Astrocyte (in vitro differentiated cells and primary cell): ENCODE measurements around the gene PGBD2.

ENCODE experiments used
- EZH2 ChIP-seq: IDR thresholded peaks from 2 replicates; pipeline ENCODE4 v1.6.1; 2012; ENCODE audit warnings: mild to moderate bottlenecking, low read length, inconsistent platforms; ENCODE audit not compliant: insufficient read depth
- TF ChIP-seq, protein P1 (sequence below): IDR thresholded peaks from 2 replicates; pipeline ENCODE4 v1.5.1; 2011; ENCODE audit warnings: low read depth, mild to moderate bottlenecking, inconsistent platforms, low read length, moderate library complexity; ENCODE audit not compliant: insufficient read depth

GRCh38 chr1:248924696-248925532 lies 18.9 kb downstream of the PGBD2 start:
- no peak for TF ChIP-seq EZH2
- TF ChIP-seq, protein P1, sequence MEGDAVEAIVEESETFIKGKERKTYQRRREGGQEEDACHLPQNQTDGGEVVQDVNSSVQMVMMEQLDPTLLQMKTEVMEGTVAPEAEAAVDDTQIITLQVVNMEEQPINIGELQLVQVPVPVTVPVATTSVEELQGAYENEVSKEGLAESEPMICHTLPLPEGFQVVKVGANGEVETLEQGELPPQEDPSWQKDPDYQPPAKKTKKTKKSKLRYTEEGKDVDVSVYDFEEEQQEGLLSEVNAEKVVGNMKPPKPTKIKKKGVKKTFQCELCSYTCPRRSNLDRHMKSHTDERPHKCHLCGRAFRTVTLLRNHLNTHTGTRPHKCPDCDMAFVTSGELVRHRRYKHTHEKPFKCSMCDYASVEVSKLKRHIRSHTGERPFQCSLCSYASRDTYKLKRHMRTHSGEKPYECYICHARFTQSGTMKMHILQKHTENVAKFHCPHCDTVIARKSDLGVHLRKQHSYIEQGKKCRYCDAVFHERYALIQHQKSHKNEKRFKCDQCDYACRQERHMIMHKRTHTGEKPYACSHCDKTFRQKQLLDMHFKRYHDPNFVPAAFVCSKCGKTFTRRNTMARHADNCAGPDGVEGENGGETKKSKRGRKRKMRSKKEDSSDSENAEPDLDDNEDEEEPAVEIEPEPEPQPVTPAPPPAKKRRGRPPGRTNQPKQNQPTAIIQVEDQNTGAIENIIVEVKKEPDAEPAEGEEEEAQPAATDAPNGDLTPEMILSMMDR = peak; percentile 60
